WERI-Rb-1 (cell line): Measurements from ENCODE around the gene MELK.
"Not testable (repeated sequence)": the region's sequence is repeated elsewhere in the genome, so short reads cannot be mapped to it uniquely, and the experiment has no call there.

ENCODE experiments used
- DNase-seq: peaks from one replicate; pipeline ENCODE4 v3.0.0-alpha.2; 2020
- H3K27ac ChIP-seq: fragments of 250-450 bp; sonication (Bioruptor Pico); 2 replicates; pipeline ENCODE4 v1.5.1; 2020; ENCODE audit warnings: mild to moderate bottlenecking, moderate library complexity
- H3K27me3 ChIP-seq: fragments of 250-450 bp; sonication (Bioruptor Pico); 2 replicates; pipeline ENCODE4 v1.5.1; 2021; ENCODE audit warnings: mild to moderate bottlenecking, low read depth, moderate library complexity; ENCODE audit not compliant: insufficient read depth, severe bottlenecking
- H3K36me3 ChIP-seq: fragments of 250-450 bp; sonication (Bioruptor Pico); 2 replicates; pipeline ENCODE4 v1.5.1; 2020; ENCODE audit warnings: mild to moderate bottlenecking, moderate library complexity
- H3K4me3 ChIP-seq: 2 replicates; pipeline ENCODE4 v1.5.1; 2011; ENCODE audit warnings: low read depth, mild to moderate bottlenecking, control low read depth, low read length
- H3K9me3 ChIP-seq: fragments of 250-450 bp; sonication (Bioruptor Pico); 2 replicates; pipeline ENCODE4 v1.5.1; 2021; ENCODE audit warnings: mild to moderate bottlenecking, moderate library complexity; ENCODE audit not compliant: severe bottlenecking
- TF ChIP-seq, protein P1 (sequence below): IDR thresholded peaks from 2 replicates; pipeline ENCODE4 v1.5.1; 2011; ENCODE audit warnings: low read depth, mild to moderate bottlenecking, control low read depth, inconsistent platforms, low read length

Gene MELK

DNA sequence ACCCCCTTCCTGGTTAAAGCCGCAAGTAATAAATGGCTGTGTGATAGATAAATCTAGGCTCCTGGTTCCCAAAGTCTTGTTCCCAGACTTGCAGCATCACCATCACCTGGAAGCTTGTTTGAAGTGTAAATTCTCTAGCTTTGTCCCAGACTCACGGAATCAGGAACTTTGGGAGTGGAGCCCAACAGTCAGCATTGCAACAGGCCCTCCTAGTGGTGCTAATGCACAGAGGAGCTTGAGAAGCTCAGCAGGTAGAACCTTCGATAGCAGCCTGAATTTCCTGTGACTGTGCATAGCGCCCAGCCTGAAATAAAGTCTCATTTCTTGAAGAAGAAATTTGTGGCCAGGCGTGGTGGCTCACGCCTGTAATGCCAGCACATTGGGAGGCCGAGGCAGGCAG is 30.3 kb upstream of the MELK start:
- TF ChIP-seq, protein P1, sequence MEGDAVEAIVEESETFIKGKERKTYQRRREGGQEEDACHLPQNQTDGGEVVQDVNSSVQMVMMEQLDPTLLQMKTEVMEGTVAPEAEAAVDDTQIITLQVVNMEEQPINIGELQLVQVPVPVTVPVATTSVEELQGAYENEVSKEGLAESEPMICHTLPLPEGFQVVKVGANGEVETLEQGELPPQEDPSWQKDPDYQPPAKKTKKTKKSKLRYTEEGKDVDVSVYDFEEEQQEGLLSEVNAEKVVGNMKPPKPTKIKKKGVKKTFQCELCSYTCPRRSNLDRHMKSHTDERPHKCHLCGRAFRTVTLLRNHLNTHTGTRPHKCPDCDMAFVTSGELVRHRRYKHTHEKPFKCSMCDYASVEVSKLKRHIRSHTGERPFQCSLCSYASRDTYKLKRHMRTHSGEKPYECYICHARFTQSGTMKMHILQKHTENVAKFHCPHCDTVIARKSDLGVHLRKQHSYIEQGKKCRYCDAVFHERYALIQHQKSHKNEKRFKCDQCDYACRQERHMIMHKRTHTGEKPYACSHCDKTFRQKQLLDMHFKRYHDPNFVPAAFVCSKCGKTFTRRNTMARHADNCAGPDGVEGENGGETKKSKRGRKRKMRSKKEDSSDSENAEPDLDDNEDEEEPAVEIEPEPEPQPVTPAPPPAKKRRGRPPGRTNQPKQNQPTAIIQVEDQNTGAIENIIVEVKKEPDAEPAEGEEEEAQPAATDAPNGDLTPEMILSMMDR: 0 out of 2 replicates have a peak, but pooled peaks have one; percentile 9

DNA sequence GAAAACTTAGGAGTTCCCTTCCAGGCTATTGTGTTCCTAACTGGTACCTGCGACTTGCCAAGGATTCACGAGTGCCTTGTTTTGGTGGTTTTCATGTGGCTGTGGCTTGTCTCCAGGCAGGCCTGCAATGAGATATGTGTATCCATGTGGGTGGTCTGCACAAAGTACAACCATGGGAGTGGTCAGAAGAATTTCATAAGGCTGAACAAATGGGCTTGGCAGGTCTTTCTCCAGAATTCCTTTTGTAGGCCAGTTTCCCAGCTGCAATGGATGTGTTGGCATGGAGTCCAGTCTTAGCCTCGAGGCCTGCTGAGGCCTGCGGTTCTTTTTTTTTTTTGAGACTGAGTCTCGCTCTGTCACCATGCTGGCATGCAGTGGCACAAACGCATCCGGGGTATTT is 28.8 kb upstream of the MELK start:
- H3K9me3 ChIP-seq: no peaks in the 10 kb centered on the region

More for the DNA sequence above, 30.3 kb upstream of the MELK start:
- no peaks in the 10 kb centered on the region for H3K9me3 ChIP-seq
- H3K27ac ChIP-seq: no peak overlapping the region
- no peak for DNase-seq
- H3K4me3 ChIP-seq: no peak overlapping the region
- no peaks in the 10 kb centered on the region for H3K36me3 ChIP-seq
- no peaks in the 10 kb centered on the region for H3K27me3 ChIP-seq

DNA sequence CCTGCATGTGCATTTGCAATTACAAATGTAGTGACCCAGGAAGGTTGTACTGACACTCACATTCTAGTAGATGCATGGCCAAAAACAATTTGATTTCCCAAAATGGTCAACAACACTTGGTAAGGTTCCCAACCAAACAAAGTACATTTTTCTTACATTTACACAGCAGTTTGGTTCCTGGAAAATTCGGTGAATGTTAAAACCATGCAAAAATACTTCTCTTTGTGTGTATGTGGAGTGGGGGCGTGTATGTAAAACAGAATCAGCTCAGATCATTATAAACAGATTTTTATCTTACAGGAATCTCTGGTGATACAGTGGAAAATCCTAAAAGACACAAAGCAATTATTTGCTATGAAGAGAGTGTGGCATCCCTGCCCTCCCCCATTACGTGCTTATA is 25.1 kb upstream of the MELK start:
- Histone ChIP-seq H3K27me3 (no peaks in the 10 kb centered on the region), H3K4me3 (no peak overlapping the region), H3K27ac (no peak overlapping the region), H3K9me3 (no peaks in the 10 kb centered on the region), H3K36me3 (no peaks in the 10 kb centered on the region)
- no peak for DNase-seq
- TF ChIP-seq, protein P1: no peak

More for the DNA sequence above, 28.8 kb upstream of the MELK start:
- Histone ChIP-seq H3K27me3 (no peaks in the 10 kb centered on the region), H3K36me3 (no peaks in the 10 kb centered on the region), H3K27ac (no peak overlapping the region), H3K4me3 (no peak overlapping the region)
- TF ChIP-seq, protein P1: no peak
- no peak for DNase-seq

DNA sequence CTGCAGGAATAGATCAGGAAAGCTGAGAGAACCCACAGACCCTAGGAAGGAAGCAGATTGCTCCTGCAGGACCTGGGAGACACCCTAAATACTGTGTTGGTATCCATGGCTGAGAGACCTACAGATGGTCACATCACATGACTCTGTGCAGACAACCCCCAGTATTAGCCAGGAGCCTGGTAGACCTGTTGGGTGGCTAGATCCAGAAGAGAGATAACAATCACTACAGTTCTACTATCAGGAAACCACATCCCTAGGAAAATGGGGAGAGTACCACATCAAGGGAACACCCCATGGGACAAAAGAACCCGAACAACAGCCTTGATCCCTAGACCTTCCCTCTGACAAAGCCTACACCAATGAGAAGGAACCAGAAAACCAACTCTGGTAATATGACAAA is 24.2 kb upstream of the MELK start:
- Histone ChIP-seq H3K27me3 (no peaks in the 10 kb centered on the region), H3K9me3 (no peaks in the 10 kb centered on the region), H3K4me3 (no peak overlapping the region), H3K36me3 (no peaks in the 10 kb centered on the region), H3K27ac (no peak overlapping the region)
- TF ChIP-seq, protein P1: no peak
- DNase-seq: peak; percentile 10

DNA sequence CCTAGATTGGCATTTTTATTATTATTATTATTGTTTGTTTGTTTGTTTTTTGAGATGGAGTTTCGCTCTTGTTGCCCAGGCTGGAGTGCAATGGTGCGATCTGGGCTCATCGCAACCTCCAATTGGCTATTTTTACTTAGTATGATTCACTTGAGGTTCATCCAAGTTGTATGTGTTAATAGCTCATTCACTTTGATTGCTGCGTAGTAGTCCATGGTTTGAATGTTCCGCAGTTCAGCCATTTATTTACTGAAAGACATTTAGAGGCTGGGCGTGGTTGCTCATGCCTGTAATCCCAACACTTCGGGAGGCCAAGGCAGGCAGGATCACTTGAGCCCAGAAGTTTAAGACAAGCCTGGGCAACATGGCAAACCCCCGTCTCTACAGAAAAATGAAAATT is 22.6 kb upstream of the MELK start:
- no peak overlapping the region for H3K4me3 ChIP-seq
- H3K27ac ChIP-seq: no peak overlapping the region
- no peak for DNase-seq
- TF ChIP-seq, protein P1: no peak
- no peaks in the 10 kb centered on the region for H3K27me3 ChIP-seq
- no peaks in the 10 kb centered on the region for H3K36me3 ChIP-seq
- no peaks in the 10 kb centered on the region for H3K9me3 ChIP-seq

DNA sequence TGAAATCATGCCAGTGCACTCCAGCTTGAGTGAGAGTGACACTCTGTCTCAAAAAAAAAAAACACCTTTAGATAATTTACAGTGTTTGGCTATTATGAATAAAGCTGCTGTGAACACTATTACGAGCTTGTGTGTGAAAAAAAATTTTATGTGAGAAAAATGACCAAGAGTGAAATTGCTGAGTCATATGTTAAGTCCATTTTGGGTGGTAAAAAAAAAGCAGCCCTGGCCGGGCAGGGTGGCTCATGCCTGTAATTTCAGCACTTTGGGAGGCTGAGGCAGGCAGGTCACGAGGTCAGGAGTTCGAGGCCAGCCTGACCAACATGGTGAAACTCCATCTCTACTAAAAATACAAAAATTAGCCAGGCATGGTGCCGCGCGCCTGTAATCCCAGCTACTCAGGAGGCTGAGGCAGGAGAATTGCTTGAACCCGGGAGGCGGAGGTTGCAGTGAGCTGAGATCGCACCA is 22.0 kb upstream of the MELK start:
- not testable (repeated sequence) for H3K27ac ChIP-seq, H3K27me3 ChIP-seq, H3K36me3 ChIP-seq, DNase-seq, H3K4me3 ChIP-seq, H3K9me3 ChIP-seq
